ENCODE results near the gene SLU7. TPM values are rescaled to one million over a fixed set of nuclear protein-coding genes. Genes with fewer than 3 reads are reported as not detected.

SLU7 gene
- total RNA-seq, 1 experiment from 2014 or later = 33.3 TPM

DNA sequence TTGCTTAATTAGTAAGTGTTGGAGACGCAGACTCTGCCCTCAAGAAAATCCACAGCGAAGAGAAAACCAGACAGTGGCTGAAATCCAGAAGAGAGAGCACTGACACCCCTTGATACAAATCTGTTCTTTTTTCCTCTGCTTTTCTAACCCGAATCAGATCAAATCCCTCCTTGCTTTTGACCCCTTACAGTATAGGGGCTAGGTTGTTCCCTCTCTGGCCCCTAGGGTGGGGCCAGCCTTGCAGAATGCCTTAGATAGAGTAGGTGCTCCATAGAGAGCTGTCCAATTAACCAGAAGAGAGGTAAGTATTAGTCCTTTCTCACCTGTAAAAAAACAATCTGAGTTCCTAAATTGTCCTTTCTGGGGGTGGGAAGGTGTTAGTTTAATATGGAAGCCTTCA, 58.6 kb downstream of the SLU7 start:
- H2AFZ ChIP-seq (ENCODE audit: low read length) = no peak overlapping the region

More for the DNA sequence above, 58.6 kb downstream of the SLU7 start:
- no peak overlapping the region for H3K4me2 ChIP-seq (ENCODE audit: insufficient read depth, insufficient read length, low read length)
- WGBS (ENCODE audit: extremely low coverage, insufficient read length, low lambda C conversion rate) = no CpG with 5 or more reads among the region's 3 CpGs
- H2AK5ac ChIP-seq (ENCODE audit: insufficient read length, low read length) = no peak overlapping the region
- no peaks in the 10 kb centered on the region for H3K79me2 ChIP-seq (ENCODE audit: insufficient read depth, low read length)
- 0 out of 2 replicates have a peak, but pooled peaks cover 2% of the 10 kb centered on the region for H3K4me1 ChIP-seq (ENCODE audit: insufficient read depth, low read length)
- no peak overlapping the region for H4K8ac ChIP-seq (replicated peaks; ENCODE audit: insufficient read length, low read depth, low read length)
- H3K9me3 Mint-ChIP-seq = no peaks in the 10 kb centered on the region
- no peak overlapping the region for H4K5ac ChIP-seq (ENCODE audit: insufficient read length, low read depth, low read length)
- H3K14ac ChIP-seq (ENCODE audit: insufficient read depth, low read length) = no peak overlapping the region
- H3K9me3 ChIP-seq (ENCODE audit: control insufficient read depth, low read depth, low read length) = no peaks in the 10 kb centered on the region
- no peak overlapping the region for H3K23ac ChIP-seq (ENCODE audit: insufficient read length, low read depth, low read length)
- H3K23me2 ChIP-seq (ENCODE audit: insufficient read length, low read depth, low read length, poor library complexity, severe bottlenecking) = no peaks in the 10 kb centered on the region
- no peak overlapping the region for H3K4ac ChIP-seq (ENCODE audit: low read depth, low read length)
- no peak overlapping the region for H3K27ac Mint-ChIP-seq
- no peaks in the 10 kb centered on the region for H3K27me3 ChIP-seq (ENCODE audit: insufficient read depth, low read length)
- H3K27me3 Mint-ChIP-seq (ENCODE audit: low read depth) = peaks cover 3% of the 10 kb centered on the region
- no peak overlapping the region for H3K18ac ChIP-seq (ENCODE audit: insufficient read length, low read depth, low read length)
- H2BK120ac ChIP-seq (ENCODE audit: low read depth, low read length, poor library complexity, severe bottlenecking) = no peak overlapping the region
- H3T11ph ChIP-seq (ENCODE audit: low read length) = no peak overlapping the region
- no peaks in the 10 kb centered on the region for H4K20me1 ChIP-seq (ENCODE audit: control insufficient read depth, insufficient read depth, insufficient read length)
- DNase-seq = peak; percentile 33
- H2BK5ac ChIP-seq (ENCODE audit: insufficient read length, low read length) = no peak overlapping the region
- no peak overlapping the region for H3K9ac ChIP-seq (ENCODE audit: extremely low read depth, insufficient read length, low read length)
- TF ChIP-seq, protein P1, sequence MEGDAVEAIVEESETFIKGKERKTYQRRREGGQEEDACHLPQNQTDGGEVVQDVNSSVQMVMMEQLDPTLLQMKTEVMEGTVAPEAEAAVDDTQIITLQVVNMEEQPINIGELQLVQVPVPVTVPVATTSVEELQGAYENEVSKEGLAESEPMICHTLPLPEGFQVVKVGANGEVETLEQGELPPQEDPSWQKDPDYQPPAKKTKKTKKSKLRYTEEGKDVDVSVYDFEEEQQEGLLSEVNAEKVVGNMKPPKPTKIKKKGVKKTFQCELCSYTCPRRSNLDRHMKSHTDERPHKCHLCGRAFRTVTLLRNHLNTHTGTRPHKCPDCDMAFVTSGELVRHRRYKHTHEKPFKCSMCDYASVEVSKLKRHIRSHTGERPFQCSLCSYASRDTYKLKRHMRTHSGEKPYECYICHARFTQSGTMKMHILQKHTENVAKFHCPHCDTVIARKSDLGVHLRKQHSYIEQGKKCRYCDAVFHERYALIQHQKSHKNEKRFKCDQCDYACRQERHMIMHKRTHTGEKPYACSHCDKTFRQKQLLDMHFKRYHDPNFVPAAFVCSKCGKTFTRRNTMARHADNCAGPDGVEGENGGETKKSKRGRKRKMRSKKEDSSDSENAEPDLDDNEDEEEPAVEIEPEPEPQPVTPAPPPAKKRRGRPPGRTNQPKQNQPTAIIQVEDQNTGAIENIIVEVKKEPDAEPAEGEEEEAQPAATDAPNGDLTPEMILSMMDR (conservative IDR thresholded peaks at IDR 0.05) = peak; percentile 48
- H3K36me3 Mint-ChIP-seq (ENCODE audit: insufficient read depth in 1 of 3, low read depth in 3 of 3) = no peaks in the 10 kb centered on the region
- no peak overlapping the region for H4K91ac ChIP-seq (ENCODE audit: insufficient read length, low read depth, low read length)
- H3K4me3 Mint-ChIP-seq = no peak overlapping the region
- no peak overlapping the region for H3K27ac ChIP-seq (ENCODE audit: insufficient read length, low read depth, low read length)
- peaks cover 9 to 23% of the 10 kb centered on the region in 2 experiments for H3K4me1 Mint-ChIP-seq
- H3K79me1 ChIP-seq (ENCODE audit: insufficient read depth, low read depth, low read length, poor library complexity, severe bottlenecking) = no peaks in the 10 kb centered on the region
- H2BK15ac ChIP-seq (ENCODE audit: low read depth, low read length) = no peak overlapping the region
- H2BK12ac ChIP-seq (ENCODE audit: insufficient read length, low read depth, low read length) = no peak overlapping the region
- no peak overlapping the region for H3K56ac ChIP-seq (ENCODE audit: insufficient read length, low read depth, low read length)
- H2BK20ac ChIP-seq (ENCODE audit: low read depth, low read length, poor library complexity, severe bottlenecking) = no peak overlapping the region

Data from H9 (cell line).